T1000 (cell line): Measurements from ENCODE around the gene AAK1.
"Not testable (repeated sequence)": the region's sequence is repeated elsewhere in the genome, so short reads cannot be mapped to it uniquely, and the experiment has no call there.

Source experiments
- DNase-seq: peaks from one replicate; lab custom pipeline; 2025; ENCODE audit warnings: mixed read lengths; lab: John Stamatoyannopoulos, UW

AAK1 gene

GRCh38 chr2:69659941-69660483 lies 16.5 kb upstream of the AAK1 start:
- DNase-seq: no peak

- no peak for DNase-seq
Measured at GRCh38 chr2:69659349-69659748, 15.8 kb upstream of the AAK1 start.

- no peak for DNase-seq
Measured at GRCh38 chr2:69652206-69652605, 8.7 kb upstream of the AAK1 start.

- DNase-seq: not testable (repeated sequence)
Measured at GRCh38 chr2:69647196-69647595, 3.7 kb upstream of the AAK1 start.

- no peak for DNase-seq
Measured at GRCh38 chr2:69646714-69647113, 3.2 kb upstream of the AAK1 start.

GRCh38 chr2:69645921-69646320 lies 2.4 kb upstream of the AAK1 start:
- no peak for DNase-seq

GRCh38 chr2:69645031-69645431 lies 1.5 kb upstream of the AAK1 start:
- DNase-seq: no peak

- no peak for DNase-seq
Measured at GRCh38 chr2:69644506-69644979, 1.0 kb upstream of the AAK1 start.

GRCh38 chr2:69642709-69643601 lies 584 bp downstream of the AAK1 start:
- DNase-seq: peak; percentile 36

- DNase-seq: no peak
Measured at GRCh38 chr2:69641887-69642708, 1.4 kb downstream of the AAK1 start.

- no peak for DNase-seq
Measured at GRCh38 chr2:69641471-69641870, 2.1 kb downstream of the AAK1 start.

- no peak for DNase-seq
Measured at GRCh38 chr2:69639266-69639665, 4.3 kb downstream of the AAK1 start.

GRCh38 chr2:69638630-69639029 lies 4.9 kb downstream of the AAK1 start:
- DNase-seq: no peak

- no peak for DNase-seq
Measured at GRCh38 chr2:69637923-69638322, 5.6 kb downstream of the AAK1 start.

GRCh38 chr2:69636395-69636794 lies 7.1 kb downstream of the AAK1 start:
- no peak for DNase-seq

- DNase-seq: no peak
Measured at GRCh38 chr2:69635432-69635831, 8.1 kb downstream of the AAK1 start.

GRCh38 chr2:69634196-69634821 lies 9.2 kb downstream of the AAK1 start:
- DNase-seq: no peak

GRCh38 chr2:69631402-69631801 lies 12.1 kb downstream of the AAK1 start:
- DNase-seq: no peak

GRCh38 chr2:69629921-69630608 lies 13.5 kb downstream of the AAK1 start:
- no peak for DNase-seq

- no peak for DNase-seq
Measured at GRCh38 chr2:69628325-69629021, 15.1 kb downstream of the AAK1 start.
